Common myeloid progenitor, CD34-positive (primary cell): ENCODE results near the gene RUBCN.

ENCODE experiments used
- CTCF ChIA-PET: fragments of 350-600 bp; sonication (Branson Sonifier 250); formaldehyde crosslinking; loops from one replicate; lab custom pipeline; 2021; ENCODE audit warnings: antibody characterized with exemption; lab: Charles Lee
- POLR2A ChIA-PET: fragments of 350-600 bp; sonication (Branson Sonifier 250); formaldehyde crosslinking; loops from one replicate; lab custom pipeline; 2021; ENCODE audit warnings: antibody characterized with exemption; lab: Charles Lee
- DNase-seq, 3 donors: peaks; one replicate each; pipeline versions ENCODE4 v3.0.0 to v3.0.0-alpha.2; 2013
- H3K27ac ChIP-seq, 2 experiments: 1 replicate in 1 of 2; 2 replicates in 1 of 2; pipeline ENCODE4 v1.7.0; 2013; ENCODE audit warnings: inconsistent platforms in 2 of 2, low read length in 2 of 2, mild to moderate bottlenecking in 2 of 2, low read depth in 1 of 2, moderate library complexity in 1 of 2; ENCODE audit not compliant: severe bottlenecking in 2 of 2, insufficient read depth in 1 of 2, poor library complexity in 1 of 2
- H3K27me3 ChIP-seq, 5 experiments: replicated peaks in 2 of 5; 1 replicate in 3 of 5; 2 replicates in 2 of 5; pipeline versions ENCODE4 v1.6.1 to v1.7.0; 2013; ENCODE audit warnings: low read length in 4 of 5, mild to moderate bottlenecking in 2 of 5, moderate library complexity in 2 of 5, inconsistent platforms in 1 of 5; ENCODE audit not compliant: insufficient read depth in 5 of 5, control insufficient read depth in 4 of 5
- H3K36me3 ChIP-seq, 4 experiments: 1 replicate in 2 of 4; 2 replicates in 2 of 4; pipeline versions ENCODE4 v1.6.1 to v1.7.0; 2013; ENCODE audit warnings: low read length in 3 of 4, control low read depth in 1 of 4, mild to moderate bottlenecking in 1 of 4; ENCODE audit not compliant: control insufficient read depth in 4 of 4, insufficient read depth in 4 of 4
- H3K4me1 ChIP-seq, 4 experiments: 1 replicate in 3 of 4; 2 replicates in 1 of 4; pipeline versions ENCODE4 v1.6.1 to v1.7.1; 2013; ENCODE audit warnings: low read length in 3 of 4, mild to moderate bottlenecking in 3 of 4, control low read depth in 1 of 4, inconsistent platforms in 1 of 4, moderate library complexity in 1 of 4; ENCODE audit not compliant: control insufficient read depth in 4 of 4, insufficient read depth in 4 of 4; ENCODE audit errors: control extremely low read depth in 1 of 4
- H3K4me3 ChIP-seq, 7 experiments: 1 replicate in 4 of 7; 2 replicates in 3 of 7; pipeline versions ENCODE4 v1.5.1 to v1.7.0; 2013; ENCODE audit warnings: mild to moderate bottlenecking in 7 of 7, low read length in 6 of 7, moderate library complexity in 6 of 7, inconsistent platforms in 2 of 7, low read depth in 2 of 7, control low read depth in 1 of 7; ENCODE audit not compliant: insufficient read depth in 4 of 7, control insufficient read depth in 1 of 7; ENCODE audit errors: extremely low read depth in 1 of 7
- H3K9me3 ChIP-seq, 5 experiments: 1 replicate in 4 of 5; 2 replicates in 1 of 5; pipeline versions ENCODE4 v1.6.1 to v1.7.1; 2013; ENCODE audit warnings: low read length in 4 of 5, mild to moderate bottlenecking in 2 of 5, inconsistent platforms in 1 of 5, low read depth in 1 of 5, moderate library complexity in 1 of 5; ENCODE audit not compliant: control insufficient read depth in 4 of 5, insufficient read depth in 2 of 5; ENCODE audit errors: control extremely low read depth in 1 of 5
- WGBS: methylation state at CpG from one replicate; pipeline ENCODE4 v1.1.5; 2013; ENCODE audit not compliant: insufficient coverage; 5-methylcytosine and 5-hydroxymethylcytosine counted together

RUBCN gene

GRCh38 chr3:197749315-197749600 is 12.6 kb upstream of the RUBCN start:
- Histone ChIP-seq H3K27me3 (no peaks in the 10 kb centered on the region), H3K4me1 (peaks cover 10 to 28% (median 22%) of the 10 kb centered on the region in 4 experiments), H3K36me3 (no peaks in the 10 kb centered on the region), H3K27ac (peak overlapping the region in 1 of 2 experiments; percentile 18), H3K9me3 (no peaks in the 10 kb centered on the region), H3K4me3 (peak overlapping the region; percentile 68 to 99 (median 92))
- DNase-seq, result peak; percentile 51 to 91 (median 87)
- under 1% methylated on average over 18 of the region's 18 CpGs for WGBS
- CTCF ChIA-PET, result interaction anchor here (0.9 to 1.4 kb wide), 11 partner anchors 10 to 66 kb away, joined by 3 to 7 read pairs (median 3); partner anchors contain the start of gene LRCH3
- POLR2A ChIA-PET, result no interaction called here

- 53% methylated on average over 6 of the region's 12 CpGs for WGBS
- peak in 1 of 3 donors; percentile 21 for DNase-seq
- peaks cover 10 to 28% (median 22%) of the 10 kb centered on the region in 4 experiments for H3K4me1 ChIP-seq
- no peaks in the 10 kb centered on the region for H3K27me3 ChIP-seq
- peak overlapping the region; percentile 68 to 99 (median 92) for H3K4me3 ChIP-seq
- no peaks in the 10 kb centered on the region for H3K9me3 ChIP-seq
- ChIA-PET CTCF (interaction anchor here (0.6 to 1.4 kb wide), 12 partner anchors 9 to 65 kb away, joined by 3 to 7 read pairs (median 3); partner anchors contain the start of gene LRCH3), POLR2A (no interaction called here)
- H3K27ac ChIP-seq, result peak overlapping the region in 1 of 2 experiments; percentile 18
- no peaks in the 10 kb centered on the region for H3K36me3 ChIP-seq
Measured at GRCh38 chr3:197748597-197749314, 12.1 kb upstream of the RUBCN start.

- H3K27me3 ChIP-seq, result no peaks in the 10 kb centered on the region
- WGBS, result no CpG with 5 or more reads among the region's 4 CpGs
- CTCF ChIA-PET, result interaction anchor here (0.6 to 1.1 kb wide), 3 partner anchors 12 to 107 kb away, joined by 3 to 5 read pairs (median 3); no protein-coding TSS in a partner anchor
- H3K36me3 ChIP-seq, result no peaks in the 10 kb centered on the region
- POLR2A ChIA-PET, result no interaction called here
- no peak overlapping the region for H3K4me3 ChIP-seq
- no peaks in the 10 kb centered on the region for H3K9me3 ChIP-seq
- H3K27ac ChIP-seq, result no peak overlapping the region
- DNase-seq, result no peak
- H3K4me1 ChIP-seq, result peaks cover 7 to 24% (median 18%) of the 10 kb centered on the region in 4 experiments
Measured at GRCh38 chr3:197746801-197747237, 10.1 kb upstream of the RUBCN start.

- no peaks in the 10 kb centered on the region for H3K9me3 ChIP-seq
- H3K4me1 ChIP-seq, result peaks cover 7 to 20% (median 12%) of the 10 kb centered on the region in 4 experiments
- no peaks in the 10 kb centered on the region for H3K36me3 ChIP-seq
- 100% methylated on average over 2 of the region's 3 CpGs for WGBS
- H3K27me3 ChIP-seq, result no peaks in the 10 kb centered on the region
- ChIA-PET POLR2A (no interaction called here), CTCF (interaction anchor here (0.6 to 1.1 kb wide), 2 partner anchors 11 to 108 kb away, joined by 3 read pairs; no protein-coding TSS in a partner anchor)
- peak in 1 of 3 donors; percentile 23 for DNase-seq
- H3K4me3 ChIP-seq, result no peak overlapping the region
- H3K27ac ChIP-seq, result no peak overlapping the region
Measured at GRCh38 chr3:197746209-197746608, 9.5 kb upstream of the RUBCN start.

GRCh38 chr3:197742787-197743186 is 6.1 kb upstream of the RUBCN start:
- H3K36me3 ChIP-seq, result no peaks in the 10 kb centered on the region
- CTCF ChIA-PET, result interaction anchor here (0.6 to 0.9 kb wide), 2 partner anchors 28 to 33 kb away, joined by 3 to 4 read pairs; no protein-coding TSS in a partner anchor
- H3K4me1 ChIP-seq, result peaks cover 0 to 1% (median under 1%) of the 10 kb centered on the region in 4 experiments
- no peaks in the 10 kb centered on the region for H3K27me3 ChIP-seq
- H3K27ac ChIP-seq, result no peak overlapping the region
- no peak for DNase-seq
- WGBS, result 100% methylated on average over 1 of the region's 3 CpGs
- H3K9me3 ChIP-seq, result no peaks in the 10 kb centered on the region
- H3K4me3 ChIP-seq, result no peak overlapping the region
- POLR2A ChIA-PET, result interaction anchor here (0.6 kb wide), 1 partner anchor 147 kb away, joined by 3 read pairs; no protein-coding TSS in a partner anchor

- no peak for DNase-seq
- Histone ChIP-seq H3K36me3 (no peaks in the 10 kb centered on the region), H3K4me3 (peak overlapping the region in 5 of 7 experiments; percentile 76 to 95 (median 88)), H3K4me1 (peaks cover 7 to 30% (median 29%) of the 10 kb centered on the region in 4 experiments), H3K27ac (peak overlapping the region; percentile 34 to 71), H3K27me3 (no peaks in the 10 kb centered on the region), H3K9me3 (no peaks in the 10 kb centered on the region)
- WGBS, result 83% methylated on average over 5 of the region's 11 CpGs
- ChIA-PET POLR2A (interaction anchor here (0.6 kb wide), 1 partner anchor 45 kb away, joined by 4 read pairs; no protein-coding TSS in a partner anchor), CTCF (interaction anchor here (1.0 to 1.2 kb wide), 2 partner anchors 11 to 72 kb away, joined by 3 to 5 read pairs; no protein-coding TSS in a partner anchor)
Measured at GRCh38 chr3:197737749-197738462, 1.2 kb upstream of the RUBCN start.
